SW 1271 (cell line): ENCODE results near the gene ATAD3A.

ENCODE experiments used
- DNase-seq, 2 experiments: peaks; one replicate each; lab custom pipeline; 2025; lab: John Stamatoyannopoulos, UW

Gene ATAD3A

DNA sequence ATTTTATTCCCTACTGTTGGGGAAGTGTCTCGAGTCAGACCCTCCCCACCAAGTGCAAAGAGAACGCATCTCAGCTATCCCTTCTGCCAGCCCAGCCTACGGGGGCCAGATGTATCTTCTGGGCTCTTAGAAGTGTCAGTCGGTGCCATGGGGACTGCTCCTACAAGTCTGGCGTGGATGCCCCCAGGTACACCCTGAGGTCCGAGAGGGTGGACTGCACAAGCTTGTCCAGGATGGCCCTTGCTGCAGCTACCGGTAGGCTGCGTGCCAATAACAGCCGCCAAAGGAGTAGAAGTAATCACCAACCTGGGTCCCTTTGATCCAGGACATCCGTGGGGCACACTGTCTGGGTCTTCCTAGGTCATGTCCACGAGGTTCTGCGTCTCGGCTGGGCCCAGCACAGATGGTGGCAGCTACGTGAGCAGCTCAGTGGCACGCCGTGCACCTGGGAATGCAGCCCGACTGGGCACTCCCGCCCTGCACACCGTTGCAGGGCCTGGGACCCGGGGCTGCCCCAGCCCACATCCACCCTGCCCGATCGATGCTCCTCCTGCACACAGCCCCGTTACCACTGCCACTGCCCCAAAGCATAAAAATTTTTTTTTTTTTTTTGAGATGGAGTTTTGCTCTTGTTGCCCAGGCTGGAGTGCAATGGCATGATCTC is 71.5 kb downstream of the ATAD3A start:
- no peak for DNase-seq
